GM19023 (cell line): Measurements from ENCODE around the gene C13orf42.

Experiments used
- ATAC-seq: cut with Tn5 transposase; IDR thresholded peaks from one replicate; pipeline ENCODE4 v1.9.1; 2021; ENCODE audit warnings: mild to moderate bottlenecking, moderate library complexity; ENCODE audit not compliant: unreplicated experiment

Gene C13orf42

DNA sequence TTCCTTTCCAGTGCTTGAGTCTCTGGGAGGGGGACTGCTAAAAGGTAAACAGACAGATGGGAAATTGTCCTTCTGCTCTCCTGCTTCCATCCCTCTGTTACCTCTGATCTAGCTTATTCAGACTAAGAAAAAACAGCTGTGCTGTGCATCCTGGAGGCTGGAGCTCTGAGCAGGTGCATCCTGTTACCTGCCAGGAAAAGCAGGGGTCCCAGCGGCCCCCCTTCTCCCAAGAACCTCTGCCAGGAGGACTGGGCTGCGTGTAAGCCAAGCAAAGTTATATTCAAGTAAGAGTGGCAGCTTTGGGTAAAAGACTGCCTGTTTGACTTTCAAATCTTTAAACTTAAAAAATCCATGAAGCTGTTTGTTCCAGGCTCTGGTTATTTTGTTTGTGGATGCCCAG lies 75.1 kb downstream of the C13orf42 start:
- no peak for ATAC-seq

DNA sequence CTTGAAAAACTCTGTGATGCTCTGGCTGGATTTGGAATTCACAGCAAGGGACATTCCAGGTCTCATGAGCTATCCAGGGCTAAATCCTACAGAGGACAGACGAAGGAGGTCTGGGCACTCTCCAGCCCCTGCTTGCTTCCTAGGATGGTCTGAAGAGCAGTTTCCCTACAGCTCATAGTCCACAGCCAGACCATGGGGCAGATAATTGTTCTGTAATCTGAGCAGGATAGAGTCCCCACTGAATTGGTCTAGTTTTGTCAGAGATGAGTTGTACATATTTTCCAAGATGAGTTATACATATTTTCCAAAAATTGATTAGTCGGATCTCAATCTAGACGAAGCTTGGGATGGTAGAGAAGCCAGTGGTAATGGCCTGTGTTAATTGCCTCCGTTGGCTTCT lies 75.6 kb downstream of the C13orf42 start:
- ATAC-seq: no peak

DNA sequence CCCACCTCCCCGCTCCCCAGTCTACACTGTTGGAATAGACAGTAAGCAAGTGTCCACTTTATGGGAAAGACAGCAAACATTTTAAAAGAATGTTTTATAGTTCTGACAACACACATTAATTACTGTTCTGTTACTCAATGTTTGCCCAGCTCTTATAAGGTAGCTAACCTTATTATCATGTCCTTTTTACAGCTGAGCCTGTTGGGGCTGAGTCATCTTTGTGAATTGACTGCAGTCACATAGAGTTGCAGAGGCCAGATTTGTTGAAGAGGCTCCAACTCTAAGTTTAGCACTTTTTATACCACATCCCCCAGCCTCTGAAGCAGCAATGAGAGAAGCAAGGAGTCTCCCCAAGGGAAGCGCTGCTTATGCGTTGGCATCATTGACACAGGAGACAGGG lies 76.2 kb downstream of the C13orf42 start:
- no peak for ATAC-seq

DNA sequence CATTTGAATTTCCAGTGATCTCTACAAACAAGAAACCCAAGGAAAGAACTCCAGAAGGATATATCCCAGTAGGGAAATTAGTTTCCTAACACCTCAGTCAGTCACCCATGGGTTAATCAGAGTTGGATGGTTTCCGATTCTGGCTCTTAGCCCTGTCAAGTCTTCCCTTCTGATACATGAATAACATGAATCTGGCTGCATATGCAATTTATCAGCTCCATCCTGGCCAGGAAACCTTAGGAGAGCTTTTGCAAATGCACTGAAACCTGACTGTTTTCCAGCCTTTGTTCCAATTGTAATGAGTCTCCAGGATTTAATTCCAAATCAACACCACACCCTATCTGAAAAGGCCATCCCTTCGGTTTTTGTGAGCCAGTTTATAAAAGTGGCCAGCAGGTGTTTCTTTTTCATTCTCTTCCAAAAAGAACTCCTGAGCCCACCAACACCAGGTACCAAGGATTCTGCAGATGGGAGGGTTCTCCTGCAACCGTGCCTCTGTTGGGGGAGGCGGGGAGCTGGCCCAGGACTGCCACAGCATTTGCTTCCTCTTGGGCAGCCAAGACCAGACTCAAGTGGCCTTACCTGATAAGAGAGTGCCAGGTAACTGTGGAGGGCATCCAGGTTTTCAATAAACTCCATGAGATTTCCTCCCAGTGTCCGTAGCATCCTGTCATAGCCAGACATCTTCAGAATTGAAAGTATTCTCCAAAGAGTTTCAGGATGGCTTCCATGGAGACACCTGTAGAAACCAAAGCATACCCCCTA lies 77.5 kb downstream of the C13orf42 start:
- ATAC-seq: no peak

DNA sequence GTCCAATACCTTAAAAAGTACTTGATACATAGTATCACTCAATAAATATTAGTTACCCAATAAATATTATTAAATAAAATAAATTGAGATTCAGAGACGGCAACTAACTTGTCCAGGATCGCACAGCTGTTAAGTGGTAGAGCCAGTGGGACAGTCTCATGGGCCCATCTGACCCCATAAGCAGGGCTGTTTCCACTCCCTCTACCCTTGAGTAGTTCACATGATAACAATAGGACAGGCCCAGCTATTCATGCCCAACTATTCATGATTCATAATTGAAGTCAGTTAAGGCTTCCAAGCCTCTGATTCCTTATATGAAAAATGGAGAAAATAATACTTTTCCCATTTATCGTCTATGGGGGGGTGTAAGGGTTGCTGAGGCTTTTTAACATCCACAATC lies 78.2 kb downstream of the C13orf42 start:
- no peak for ATAC-seq
